WTC11 (cell line): Measurements from ENCODE around the gene AXL.

Experiments used
- CTCF ChIP-seq: fragments of 200-600 bp; IDR thresholded peaks from 2 replicates; pipeline ENCODE4 v1.8.0; 2022; ENCODE audit warnings: antibody characterized with exemption
- NR2C2 ChIP-seq: sonication (generic); formaldehyde crosslinking; IDR thresholded peaks from 2 replicates; pipeline ENCODE4 v1.8.0; 2022; ENCODE audit warnings: mild to moderate bottlenecking, missing genetic modification reagents

- TF ChIP-seq CTCF (no peak), NR2C2 (no peak)
Observed at GRCh38 chr19:41276231-41276630, 57.2 kb downstream of the AXL start.
